Esophagus (tissue), 2 donors: Measurements from ENCODE around the gene CAGE1. TPM values are rescaled to one million over a fixed set of nuclear protein-coding genes. Genes with fewer than 3 reads are reported as not detected.
A peak's percentile ranks its signal among the peaks of the same experiment; 100 is the strongest.
"Not testable (repeated sequence)": the region's sequence is repeated elsewhere in the genome, so short reads cannot be mapped to it uniquely, and the experiment has no call there.

Experiments
- H3K27ac ChIP-seq, 2 donors: one replicate each; pipeline ENCODE4 v1.5.1; 2013; ENCODE audit warnings: low read depth in 2 of 2, mild to moderate bottlenecking in 2 of 2, inconsistent platforms in 1 of 2, low read length in 1 of 2, moderate library complexity in 1 of 2
- H3K27me3 ChIP-seq, 2 donors: one replicate each; pipeline ENCODE4 v1.6.1; 2013; ENCODE audit warnings: low read length in 2 of 2, control low read depth in 1 of 2, mild to moderate bottlenecking in 1 of 2; ENCODE audit not compliant: insufficient read depth in 2 of 2, control insufficient read depth in 1 of 2
- H3K36me3 ChIP-seq, 2 donors: one replicate each; pipeline ENCODE4 v1.6.1; 2013; ENCODE audit warnings: low read length in 1 of 2; ENCODE audit not compliant: control insufficient read depth in 2 of 2, insufficient read depth in 2 of 2
- H3K4me1 ChIP-seq, 2 donors: one replicate each; pipeline ENCODE4 v1.6.1; 2013; ENCODE audit warnings: low read length in 1 of 2; ENCODE audit not compliant: control insufficient read depth in 2 of 2, insufficient read depth in 2 of 2
- H3K4me3 ChIP-seq, 2 donors: one replicate each; pipeline ENCODE4 v1.5.1; 2013; ENCODE audit warnings: low read length in 2 of 2, mild to moderate bottlenecking in 2 of 2, low read depth in 1 of 2, moderate library complexity in 1 of 2
- H3K9me3 ChIP-seq, 2 donors: one replicate each; pipeline ENCODE4 v1.6.1; 2013; ENCODE audit warnings: mild to moderate bottlenecking in 2 of 2, low read depth in 1 of 2, low read length in 1 of 2, moderate library complexity in 1 of 2; ENCODE audit not compliant: control insufficient read depth in 2 of 2, insufficient read depth in 1 of 2
- WGBS, 2 donors: extraction: QIAGEN DNeasy Blood & Tissue Kit; methylation state at CpG; one replicate each; pipeline ENCODE4 v1.1.7; 2013; 5-methylcytosine and 5-hydroxymethylcytosine counted together
- polyA plus RNA-seq, 2 donors: library from polyadenylated mRNA; stranded (reverse); fragments of 200-250 nt; gene quantifications; one replicate each; pipeline ENCODE4 v1.2.3, GENCODE V29; 2013
- donor health status: healthy with polysubstance abuse.
- donor health status: Bipolar disorder and iron deficiency.

Gene CAGE1
- polyA plus RNA-seq, 2 donors: 0.02 TPM

- 87 to 88% methylated on average over 32 to 34 of the region's 34 CpGs for WGBS, 2 donors
- H3K4me3 ChIP-seq, H3K4me1 ChIP-seq, H3K27me3 ChIP-seq, H3K9me3 ChIP-seq, H3K36me3 ChIP-seq, H3K27ac ChIP-seq: not testable (repeated sequence)
These were observed 74.2 kb downstream of the CAGE1 start for GRCh38 chr6:7315087-7315947.

GRCh38 chr6:7314414-7314813 lies 75.1 kb downstream of the CAGE1 start:
- Histone ChIP-seq H3K27me3 (no peaks in the 10 kb centered on the region), H3K4me3 (no peak overlapping the region), H3K4me1 (peaks cover 0 to 3% of the 10 kb centered on the region in 2 donors), H3K9me3 (no peaks in the 10 kb centered on the region), H3K36me3 (peaks cover 0 to 2% of the 10 kb centered on the region in 2 donors), H3K27ac (no peak overlapping the region)
- WGBS, 2 donors: 96 to 99% methylated on average over 7 of the region's 7 CpGs

GRCh38 chr6:7313505-7314165 lies 75.9 kb downstream of the CAGE1 start:
- no peaks in the 10 kb centered on the region for H3K27me3 ChIP-seq
- H3K27ac ChIP-seq: peak overlapping the region; percentile 85 to 94
- peaks cover 0 to 3% of the 10 kb centered on the region in 2 donors for H3K36me3 ChIP-seq
- H3K4me1 ChIP-seq: peaks cover 0 to 3% of the 10 kb centered on the region in 2 donors
- H3K9me3 ChIP-seq: no peaks in the 10 kb centered on the region
- peak overlapping the region; percentile 88 to 100 for H3K4me3 ChIP-seq
- WGBS, 2 donors: 81 to 85% methylated on average over 15 of the region's 15 CpGs

GRCh38 chr6:7312616-7313504 lies 76.7 kb downstream of the CAGE1 start, which contains the start of gene SSR1:
TSS of gene SSR1 (minus strand) at chr6:7313199. CDS start at chr6:7313120, 79 bp downstream.
- 0 to 1% methylated on average over 78 to 83 of the region's 83 CpGs for WGBS, 2 donors
- H3K9me3 ChIP-seq: no peaks in the 10 kb centered on the region
- peaks cover 0 to 3% of the 10 kb centered on the region in 2 donors for H3K4me1 ChIP-seq
- H3K27ac ChIP-seq: peak within 1 kb of the TSS; percentile 94 to 96
- H3K4me3 ChIP-seq: peak within 1 kb of the TSS; percentile 88 to 100
- H3K36me3 ChIP-seq: peaks cover 0 to 3% of the 10 kb centered on the region in 2 donors
- H3K27me3 ChIP-seq: no peaks in the 10 kb centered on the region

- Histone ChIP-seq H3K4me1 (peaks cover 0 to 3% of the 10 kb centered on the region in 2 donors), H3K27ac (peak overlapping the region; percentile 94 to 96), H3K9me3 (no peaks in the 10 kb centered on the region), H3K36me3 (peaks cover 3 to 4% of the 10 kb centered on the region in 2 donors), H3K4me3 (peak overlapping the region; percentile 88 to 100), H3K27me3 (no peaks in the 10 kb centered on the region)
- 1 to 2% methylated on average over 17 of the region's 17 CpGs for WGBS, 2 donors
These were observed 77.5 kb downstream of the CAGE1 start for GRCh38 chr6:7311917-7312615.

- H3K36me3 ChIP-seq: peaks cover 4 to 6% of the 10 kb centered on the region in 2 donors
- H3K4me3 ChIP-seq: no peak overlapping the region
- H3K4me1 ChIP-seq: peaks cover 0 to 3% of the 10 kb centered on the region in 2 donors
- H3K27me3 ChIP-seq: no peaks in the 10 kb centered on the region
- 61 to 66% methylated on average over 1 of the region's 1 CpG for WGBS, 2 donors
- no peaks in the 10 kb centered on the region for H3K9me3 ChIP-seq
- H3K27ac ChIP-seq: no peak overlapping the region
These were observed 78.4 kb downstream of the CAGE1 start for GRCh38 chr6:7311176-7311575.

- H3K36me3 ChIP-seq: peaks cover 4 to 6% of the 10 kb centered on the region in 2 donors
- H3K4me3 ChIP-seq: no peak overlapping the region
- no peak overlapping the region for H3K27ac ChIP-seq
- peaks cover 0 to 3% of the 10 kb centered on the region in 2 donors for H3K4me1 ChIP-seq
- no peaks in the 10 kb centered on the region for H3K27me3 ChIP-seq
- WGBS, 2 donors: 79 to 85% methylated on average over 5 of the region's 5 CpGs
- no peaks in the 10 kb centered on the region for H3K9me3 ChIP-seq
These were observed 80.5 kb downstream of the CAGE1 start for GRCh38 chr6:7309050-7309449.

- Histone ChIP-seq H3K4me3 (no peak overlapping the region), H3K27ac (no peak overlapping the region), H3K9me3 (no peaks in the 10 kb centered on the region), H3K36me3 (peaks cover 4 to 8% of the 10 kb centered on the region in 2 donors), H3K27me3 (no peaks in the 10 kb centered on the region), H3K4me1 (no peaks in the 10 kb centered on the region)
- WGBS, 2 donors: 96 to 97% methylated on average over 5 of the region's 5 CpGs
These were observed 82.0 kb downstream of the CAGE1 start for GRCh38 chr6:7307533-7307932.
